Measurements from ENCODE around the gene NTM. TPM values are rescaled to one million over a fixed set of nuclear protein-coding genes. Genes with fewer than 3 reads are reported as not detected.

Gene NTM
- total RNA-seq, 4 donors from 2014 or later, result 1.4 to 2.8 (median 1.7) TPM

- TF ChIP-seq POLR2A (IDR thresholded peaks at IDR 0.05) (no peak), CTCF (IDR thresholded peaks at IDR 0.05) (no peak)
- H3K27me3 ChIP-seq, result no peaks in the 10 kb centered on the region
- no peak overlapping the region for H3K4me3 ChIP-seq
- no peak for DNase-seq
- no peaks in the 10 kb centered on the region for H3K36me3 ChIP-seq
- no peaks in the 10 kb centered on the region for H3K4me1 ChIP-seq
- H3K9me3 ChIP-seq, result no peaks in the 10 kb centered on the region
- H3K27ac ChIP-seq, result no peak overlapping the region
These were observed 887.5 kb downstream of the NTM start for GRCh38 chr11:132257871-132258270.

- TF ChIP-seq POLR2A (IDR thresholded peaks at IDR 0.05), result no peak
- no peak for TF ChIP-seq CTCF (IDR thresholded peaks at IDR 0.05)
- Histone ChIP-seq H3K27me3 (no peaks in the 10 kb centered on the region), H3K4me3 (no peak overlapping the region), H3K9me3 (no peaks in the 10 kb centered on the region), H3K4me1 (no peaks in the 10 kb centered on the region), H3K27ac (no peak overlapping the region), H3K36me3 (no peaks in the 10 kb centered on the region)
- no peak for DNase-seq
These were observed 888.5 kb downstream of the NTM start for GRCh38 chr11:132258875-132259274.

- Histone ChIP-seq H3K27me3 (no peaks in the 10 kb centered on the region), H3K27ac (no peak overlapping the region), H3K9me3 (no peaks in the 10 kb centered on the region), H3K4me1 (no peaks in the 10 kb centered on the region), H3K36me3 (no peaks in the 10 kb centered on the region), H3K4me3 (no peak overlapping the region)
- DNase-seq, result no peak
- TF ChIP-seq POLR2A (IDR thresholded peaks at IDR 0.05), result no peak
- no peak for TF ChIP-seq CTCF (IDR thresholded peaks at IDR 0.05)
These were observed 890.2 kb downstream of the NTM start for GRCh38 chr11:132260636-132261035.

GRCh38 chr11:132263241-132263640 lies 892.8 kb downstream of the NTM start:
- Histone ChIP-seq H3K4me1 (no peaks in the 10 kb centered on the region), H3K27ac (no peak overlapping the region), H3K9me3 (no peaks in the 10 kb centered on the region), H3K27me3 (no peaks in the 10 kb centered on the region), H3K4me3 (no peak overlapping the region), H3K36me3 (no peaks in the 10 kb centered on the region)
- DNase-seq, result no peak
- no peak for TF ChIP-seq POLR2A (IDR thresholded peaks at IDR 0.05)
- TF ChIP-seq CTCF (IDR thresholded peaks at IDR 0.05), result no peak

GRCh38 chr11:132263875-132264274 lies 893.5 kb downstream of the NTM start:
- TF ChIP-seq POLR2A (IDR thresholded peaks at IDR 0.05) (no peak), CTCF (IDR thresholded peaks at IDR 0.05) (no peak)
- no peaks in the 10 kb centered on the region for H3K36me3 ChIP-seq

GRCh38 chr11:132264616-132265015 lies 894.2 kb downstream of the NTM start:
- DNase-seq, result no peak
- TF ChIP-seq POLR2A (IDR thresholded peaks at IDR 0.05) (no peak), CTCF (IDR thresholded peaks at IDR 0.05) (no peak)
- Histone ChIP-seq H3K27me3 (no peaks in the 10 kb centered on the region), H3K36me3 (no peaks in the 10 kb centered on the region), H3K4me3 (no peak overlapping the region), H3K4me1 (no peaks in the 10 kb centered on the region), H3K9me3 (no peaks in the 10 kb centered on the region), H3K27ac (no peak overlapping the region)

More at GRCh38 chr11:132263875-132264274, 893.5 kb downstream of the NTM start:
- no peaks in the 10 kb centered on the region for H3K4me1 ChIP-seq
- no peak overlapping the region for H3K4me3 ChIP-seq
- H3K9me3 ChIP-seq, result no peaks in the 10 kb centered on the region
- no peak for DNase-seq
- no peaks in the 10 kb centered on the region for H3K27me3 ChIP-seq
- no peak overlapping the region for H3K27ac ChIP-seq

All from Peyer's patch (tissue), 4 donors.